PC-9 (cell line): Measurements from ENCODE around the gene HS3ST4.

Experiments
- EZH2 ChIP-seq: fragments of 200-600 bp; sonication (generic); IDR thresholded peaks from 2 replicates; pipeline ENCODE4 v1.8.0; 2017; ENCODE audit warnings: antibody characterized with exemption, low read depth
- TF ChIP-seq, protein P1 (sequence below): fragments of 200-600 bp; sonication (generic); conservative IDR thresholded peaks from 2 replicates; pipeline ENCODE4 v1.6.1; 2017; ENCODE audit warnings: mixed run types, antibody characterized with exemption, mild to moderate bottlenecking, moderate library complexity

DNA sequence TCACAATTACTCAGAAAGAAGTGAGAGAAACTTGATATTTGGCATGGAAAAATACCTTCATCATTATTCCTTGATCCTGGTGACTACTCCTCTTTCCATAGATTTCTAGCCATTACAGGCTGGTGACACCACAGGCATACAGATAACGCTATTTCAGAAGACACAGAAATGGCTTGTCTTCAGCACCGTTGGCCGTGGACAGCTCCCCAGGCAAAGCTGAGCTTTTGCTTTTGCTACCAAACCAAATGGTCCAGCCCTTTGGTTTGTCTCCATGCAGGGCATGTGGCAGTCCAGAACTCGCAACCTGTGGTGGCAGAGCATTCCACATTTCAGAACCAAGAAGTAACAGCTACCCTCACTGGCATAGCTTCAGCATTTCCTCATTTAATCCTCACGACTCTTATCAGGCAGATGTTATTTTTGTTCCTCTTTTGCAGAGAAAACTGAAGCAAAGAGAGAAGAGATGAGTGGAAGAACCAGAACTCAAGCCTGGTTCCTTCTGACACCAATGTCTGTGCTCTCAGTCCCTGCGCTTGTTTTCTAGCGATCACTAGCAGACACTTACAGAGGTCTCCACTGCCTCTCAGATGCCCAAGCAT, 55.5 kb downstream of the HS3ST4 start:
- TF ChIP-seq, protein P1, sequence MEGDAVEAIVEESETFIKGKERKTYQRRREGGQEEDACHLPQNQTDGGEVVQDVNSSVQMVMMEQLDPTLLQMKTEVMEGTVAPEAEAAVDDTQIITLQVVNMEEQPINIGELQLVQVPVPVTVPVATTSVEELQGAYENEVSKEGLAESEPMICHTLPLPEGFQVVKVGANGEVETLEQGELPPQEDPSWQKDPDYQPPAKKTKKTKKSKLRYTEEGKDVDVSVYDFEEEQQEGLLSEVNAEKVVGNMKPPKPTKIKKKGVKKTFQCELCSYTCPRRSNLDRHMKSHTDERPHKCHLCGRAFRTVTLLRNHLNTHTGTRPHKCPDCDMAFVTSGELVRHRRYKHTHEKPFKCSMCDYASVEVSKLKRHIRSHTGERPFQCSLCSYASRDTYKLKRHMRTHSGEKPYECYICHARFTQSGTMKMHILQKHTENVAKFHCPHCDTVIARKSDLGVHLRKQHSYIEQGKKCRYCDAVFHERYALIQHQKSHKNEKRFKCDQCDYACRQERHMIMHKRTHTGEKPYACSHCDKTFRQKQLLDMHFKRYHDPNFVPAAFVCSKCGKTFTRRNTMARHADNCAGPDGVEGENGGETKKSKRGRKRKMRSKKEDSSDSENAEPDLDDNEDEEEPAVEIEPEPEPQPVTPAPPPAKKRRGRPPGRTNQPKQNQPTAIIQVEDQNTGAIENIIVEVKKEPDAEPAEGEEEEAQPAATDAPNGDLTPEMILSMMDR = no peak
- no peak for TF ChIP-seq EZH2
